Trophoblast cell (in vitro differentiated cells and primary cell): ENCODE measurements around the gene AR.

ENCODE experiments used
- DNase-seq, 2 donors: peaks; one replicate each; pipeline ENCODE4 v3.0.0-alpha.2; 2016
- H2AFZ ChIP-seq: 2 replicates; pipeline ENCODE4 v1.6.1; 2013; ENCODE audit warnings: low read length, moderate library complexity, mild to moderate bottlenecking; ENCODE audit not compliant: insufficient read depth, poor library complexity
- H2AK5ac ChIP-seq: 2 replicates; pipeline ENCODE4 v1.6.1; 2013; ENCODE audit warnings: mild to moderate bottlenecking, low read length
- H2BK120ac ChIP-seq: 2 replicates; pipeline ENCODE4 v1.6.1; 2013; ENCODE audit warnings: low read length, mild to moderate bottlenecking, moderate library complexity; ENCODE audit not compliant: insufficient read depth, poor library complexity
- H2BK12ac ChIP-seq: 2 replicates; pipeline ENCODE4 v1.6.1; 2013; ENCODE audit warnings: mild to moderate bottlenecking, low read length, moderate library complexity
- H2BK5ac ChIP-seq: 2 replicates; pipeline ENCODE4 v1.6.1; 2013; ENCODE audit warnings: low read length, low read depth, moderate library complexity, mild to moderate bottlenecking; ENCODE audit not compliant: poor library complexity
- H3K14ac ChIP-seq: 2 replicates; pipeline ENCODE4 v1.6.1; 2013; ENCODE audit warnings: mild to moderate bottlenecking, low read length
- H3K18ac ChIP-seq: 2 replicates; pipeline ENCODE4 v1.6.1; 2013; ENCODE audit warnings: mild to moderate bottlenecking, low read length
- H3K23ac ChIP-seq: 2 replicates; pipeline ENCODE4 v1.6.1; 2013; ENCODE audit warnings: low read length
- H3K27ac ChIP-seq: 2 replicates; pipeline ENCODE4 v1.5.1; 2013; ENCODE audit warnings: low read depth, mild to moderate bottlenecking, inconsistent platforms, low read length, moderate library complexity
- H3K27me3 ChIP-seq: 2 replicates; pipeline ENCODE4 v1.6.1; 2013; ENCODE audit warnings: inconsistent platforms, mild to moderate bottlenecking, low read length, moderate library complexity; ENCODE audit not compliant: insufficient read depth
- H3K36me3 ChIP-seq, 2 experiments: 1 replicate in 1 of 2; 2 replicates in 1 of 2; pipeline ENCODE4 v1.6.1; 2013; ENCODE audit warnings: low read length in 2 of 2, mild to moderate bottlenecking in 2 of 2, moderate library complexity in 1 of 2; ENCODE audit not compliant: insufficient read depth in 2 of 2, control insufficient read depth in 1 of 2
- H3K4ac ChIP-seq: 2 replicates; pipeline ENCODE4 v1.6.1; 2013; ENCODE audit warnings: low read depth, mild to moderate bottlenecking, low read length, moderate library complexity
- H3K4me1 ChIP-seq, 2 experiments: 1 replicate in 1 of 2; 2 replicates in 1 of 2; pipeline ENCODE4 v1.6.1; 2013; ENCODE audit warnings: low read length in 2 of 2, mild to moderate bottlenecking in 2 of 2, moderate library complexity in 1 of 2; ENCODE audit not compliant: insufficient read depth in 2 of 2, control insufficient read depth in 1 of 2
- H3K4me2 ChIP-seq: 2 replicates; pipeline ENCODE4 v1.6.1; 2013; ENCODE audit warnings: inconsistent platforms, mild to moderate bottlenecking, low read length, moderate library complexity
- H3K4me3 ChIP-seq: 2 replicates; pipeline ENCODE4 v1.5.1; 2013; ENCODE audit warnings: mild to moderate bottlenecking, low read depth, low read length, inconsistent platforms
- H3K79me1 ChIP-seq: one replicate; pipeline ENCODE4 v1.6.1; 2013; ENCODE audit warnings: low read length
- H3K79me2 ChIP-seq: 2 replicates; pipeline ENCODE4 v1.6.1; 2013; ENCODE audit warnings: low read length, mild to moderate bottlenecking; ENCODE audit not compliant: control insufficient read depth, insufficient read depth, poor library complexity
- H3K9ac ChIP-seq: 2 replicates; pipeline ENCODE4 v1.6.1; 2013; ENCODE audit warnings: mild to moderate bottlenecking, low read length
- H3K9me3 ChIP-seq: 2 replicates; pipeline ENCODE4 v1.6.1; 2013; ENCODE audit warnings: low read depth, mild to moderate bottlenecking, control low read depth, inconsistent platforms, low read length; ENCODE audit not compliant: insufficient read depth
- H4K12ac ChIP-seq: 2 replicates; pipeline ENCODE4 v1.6.1; 2013; ENCODE audit warnings: low read depth, mild to moderate bottlenecking, low read length, moderate library complexity
- H4K8ac ChIP-seq: 2 replicates; pipeline ENCODE4 v1.6.1; 2013; ENCODE audit warnings: low read depth, mild to moderate bottlenecking, low read length, moderate library complexity
- H4K91ac ChIP-seq: one replicate; pipeline ENCODE4 v1.6.1; 2013; ENCODE audit warnings: low read depth, mild to moderate bottlenecking, low read length, moderate library complexity
- WGBS: extraction: QIAGEN DNeasy Blood & Tissue Kit; methylation state at CpG from one replicate; pipeline ENCODE4 v1.1.7; 2013; ENCODE audit warnings: missing lambda C conversion rate; ENCODE audit not compliant: insufficient read length, insufficient coverage; ENCODE audit errors: extremely low coverage; 5-methylcytosine and 5-hydroxymethylcytosine counted together

Gene AR

DNA sequence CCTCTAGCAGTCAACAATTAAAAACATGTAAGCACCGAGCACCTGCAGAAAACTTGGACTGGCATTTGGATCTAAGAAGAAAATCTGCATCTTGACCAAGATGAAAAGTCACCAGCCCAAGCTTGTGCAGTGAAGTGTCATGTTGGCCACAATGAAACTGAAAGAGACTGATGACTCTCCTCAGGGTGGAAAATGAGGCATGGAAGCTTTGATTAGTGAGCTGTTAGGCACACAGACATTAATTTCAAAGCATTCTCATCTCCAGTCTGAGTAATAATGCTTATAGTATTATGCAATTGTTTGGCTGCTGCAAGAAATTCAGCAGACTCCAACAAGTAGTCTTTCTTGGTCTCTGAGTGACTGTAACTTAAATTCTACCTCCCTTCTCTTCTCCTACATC lies 150.1 kb downstream of the AR start:
- H2AFZ ChIP-seq, result no peak overlapping the region
- no peak overlapping the region for H2AK5ac ChIP-seq
- no peaks in the 10 kb centered on the region for H3K27me3 ChIP-seq
- H3K23ac ChIP-seq, result no peak overlapping the region
- H3K27ac ChIP-seq, result no peak overlapping the region
- no peak overlapping the region for H4K91ac ChIP-seq
- no peak overlapping the region for H3K4ac ChIP-seq
- no peaks in the 10 kb centered on the region for H3K79me2 ChIP-seq
- no peak overlapping the region for H2BK12ac ChIP-seq
- H2BK5ac ChIP-seq, result no peak overlapping the region
- no peak overlapping the region for H3K4me3 ChIP-seq
- H3K18ac ChIP-seq, result no peak overlapping the region
- no peaks in the 10 kb centered on the region for H3K79me1 ChIP-seq
- no CpG with 5 or more reads among the region's 1 CpG for WGBS
- H3K14ac ChIP-seq, result no peak overlapping the region
- no peaks in the 10 kb centered on the region for H3K9me3 ChIP-seq
- H3K4me1 ChIP-seq, result no peaks in the 10 kb centered on the region
- no peak overlapping the region for H2BK120ac ChIP-seq
- H3K36me3 ChIP-seq, result no peaks in the 10 kb centered on the region
- no peak overlapping the region for H3K4me2 ChIP-seq
- no peak overlapping the region for H4K8ac ChIP-seq
- H3K9ac ChIP-seq, result no peak overlapping the region
- no peak overlapping the region for H4K12ac ChIP-seq
- DNase-seq, result no peak

DNA sequence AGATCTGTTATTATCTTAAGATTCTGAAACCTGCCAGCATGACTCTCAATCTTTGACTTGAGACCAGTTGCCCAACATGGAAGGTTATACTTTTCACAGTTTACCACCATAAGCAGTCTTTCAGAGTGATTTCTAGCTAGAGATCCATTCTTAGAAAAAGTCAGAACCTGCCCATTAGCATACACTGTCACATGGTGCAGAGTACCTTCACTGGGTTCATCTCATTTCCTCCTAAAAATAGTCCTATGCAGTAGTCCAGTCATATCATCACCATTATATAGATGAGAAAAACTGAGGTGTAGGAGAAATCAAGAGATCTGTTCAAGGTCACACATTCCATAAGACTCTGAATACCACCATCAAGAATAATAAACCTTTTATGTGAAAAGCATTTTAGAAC lies 153.6 kb downstream of the AR start:
- Histone ChIP-seq H3K4me1 (no peaks in the 10 kb centered on the region), H4K91ac (no peak overlapping the region), H3K4me2 (no peak overlapping the region), H4K8ac (no peak overlapping the region), H3K9ac (no peak overlapping the region), H2AFZ (no peak overlapping the region), H3K4me3 (no peak overlapping the region), H4K12ac (no peak overlapping the region), H3K23ac (no peak overlapping the region), H2BK12ac (no peak overlapping the region), H3K79me2 (no peaks in the 10 kb centered on the region), H3K4ac (no peak overlapping the region), H3K14ac (no peak overlapping the region), H3K79me1 (no peaks in the 10 kb centered on the region), H3K27me3 (no peaks in the 10 kb centered on the region), H3K18ac (no peak overlapping the region), H3K9me3 (no peaks in the 10 kb centered on the region), H2AK5ac (no peak overlapping the region), H2BK120ac (no peak overlapping the region), H3K36me3 (no peaks in the 10 kb centered on the region), H2BK5ac (no peak overlapping the region), H3K27ac (no peak overlapping the region)
- no peak for DNase-seq

DNA sequence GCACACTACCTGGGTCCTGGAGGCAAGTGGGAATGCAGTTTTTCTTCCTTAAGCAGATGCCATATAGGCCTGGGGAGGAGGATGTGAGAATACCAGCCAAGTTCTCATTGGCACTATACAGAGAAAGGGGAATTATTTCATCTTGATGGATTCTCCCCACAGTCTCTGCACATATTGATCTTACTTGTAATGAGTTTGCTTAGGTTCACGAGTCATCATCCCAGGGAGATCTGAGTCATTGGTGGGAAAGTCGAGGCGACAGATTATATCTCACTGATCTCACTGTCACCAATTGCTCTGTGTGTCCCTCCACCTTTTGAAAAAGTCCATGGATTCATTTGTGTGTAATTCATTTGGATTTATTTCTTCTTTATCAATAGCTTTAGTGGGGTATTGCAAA lies 156.8 kb downstream of the AR start:
- no CpG with 5 or more reads among the region's 3 CpGs for WGBS
- H3K79me1 ChIP-seq, result no peaks in the 10 kb centered on the region
- H2BK12ac ChIP-seq, result no peak overlapping the region
- no peaks in the 10 kb centered on the region for H3K36me3 ChIP-seq
- H3K18ac ChIP-seq, result no peak overlapping the region
- H3K4me1 ChIP-seq, result no peaks in the 10 kb centered on the region
- no peak overlapping the region for H2BK5ac ChIP-seq
- no peak overlapping the region for H4K12ac ChIP-seq
- H2BK120ac ChIP-seq, result no peak overlapping the region
- no peak overlapping the region for H4K8ac ChIP-seq
- H3K27me3 ChIP-seq, result no peaks in the 10 kb centered on the region
- DNase-seq, result no peak
- H3K4me2 ChIP-seq, result no peak overlapping the region
- H2AFZ ChIP-seq, result no peak overlapping the region
- no peak overlapping the region for H3K14ac ChIP-seq
- H3K9ac ChIP-seq, result no peak overlapping the region
- no peaks in the 10 kb centered on the region for H3K9me3 ChIP-seq
- H3K23ac ChIP-seq, result no peak overlapping the region
- no peaks in the 10 kb centered on the region for H3K79me2 ChIP-seq
- H4K91ac ChIP-seq, result no peak overlapping the region
- H3K27ac ChIP-seq, result no peak overlapping the region
- H3K4me3 ChIP-seq, result no peak overlapping the region
- H3K4ac ChIP-seq, result no peak overlapping the region
- no peak overlapping the region for H2AK5ac ChIP-seq

DNA sequence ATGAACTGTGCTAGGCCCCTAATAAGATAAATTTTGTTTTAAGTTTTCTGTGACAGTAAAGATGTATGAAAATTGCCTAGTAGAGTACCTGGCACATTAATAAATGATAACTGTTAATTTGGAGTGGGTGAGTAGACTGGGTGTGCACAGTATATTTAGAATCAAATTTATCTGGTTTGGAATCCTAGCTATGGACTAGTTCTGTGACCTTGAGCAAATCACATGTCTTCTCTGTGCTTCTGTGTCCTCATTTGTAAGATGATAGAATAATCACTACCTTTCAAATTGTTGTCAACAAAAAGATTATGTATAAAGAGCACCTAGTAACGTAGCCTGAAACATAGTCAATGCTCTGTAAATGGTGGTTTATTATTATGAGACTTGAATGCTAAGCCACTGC lies 170.2 kb downstream of the AR start:
- H3K27me3 ChIP-seq, result no peaks in the 10 kb centered on the region
- H3K23ac ChIP-seq, result no peak overlapping the region
- H3K14ac ChIP-seq, result no peak overlapping the region
- H3K79me2 ChIP-seq, result no peaks in the 10 kb centered on the region
- H2BK120ac ChIP-seq, result no peak overlapping the region
- no peaks in the 10 kb centered on the region for H3K36me3 ChIP-seq
- H3K4me2 ChIP-seq, result no peak overlapping the region
- H2BK12ac ChIP-seq, result no peak overlapping the region
- no peak overlapping the region for H3K4me3 ChIP-seq
- DNase-seq, result no peak
- no peak overlapping the region for H2BK5ac ChIP-seq
- H2AK5ac ChIP-seq, result no peak overlapping the region
- no peak overlapping the region for H4K91ac ChIP-seq
- no peak overlapping the region for H3K27ac ChIP-seq
- H3K9ac ChIP-seq, result no peak overlapping the region
- H3K4ac ChIP-seq, result no peak overlapping the region
- H4K8ac ChIP-seq, result no peak overlapping the region
- no peaks in the 10 kb centered on the region for H3K79me1 ChIP-seq
- H3K4me1 ChIP-seq, result no peaks in the 10 kb centered on the region
- H2AFZ ChIP-seq, result no peak overlapping the region
- no peak overlapping the region for H4K12ac ChIP-seq
- no peak overlapping the region for H3K18ac ChIP-seq
- H3K9me3 ChIP-seq, result no peaks in the 10 kb centered on the region
- WGBS, result no CpG with 5 or more reads among the region's 1 CpG

DNA sequence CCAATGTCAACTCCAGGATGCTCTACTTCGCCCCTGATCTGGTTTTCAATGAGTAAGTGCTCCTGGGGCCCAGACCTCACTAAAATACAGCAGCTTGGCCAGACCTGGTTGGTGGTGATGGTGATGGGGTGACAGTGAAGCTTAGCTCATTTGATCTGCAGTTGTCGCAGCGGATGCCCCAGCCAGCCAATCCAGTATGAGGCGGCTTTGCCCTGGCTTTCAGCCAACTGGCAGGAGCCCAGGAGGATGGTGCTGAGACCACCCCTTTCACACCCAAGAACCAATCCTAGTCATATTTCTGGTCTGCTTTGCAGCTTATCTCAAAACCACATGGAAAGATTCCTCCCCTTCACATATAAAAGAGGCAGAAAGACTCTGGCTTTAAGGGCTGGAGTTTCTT lies 173.8 kb downstream of the AR start:
- Histone ChIP-seq H3K79me2 (no peaks in the 10 kb centered on the region), H3K18ac (no peak overlapping the region), H3K4me2 (no peak overlapping the region), H3K4me3 (no peak overlapping the region), H3K79me1 (no peaks in the 10 kb centered on the region), H2BK12ac (no peak overlapping the region), H3K27ac (no peak overlapping the region), H3K14ac (no peak overlapping the region), H2BK5ac (no peak overlapping the region), H3K9me3 (no peaks in the 10 kb centered on the region), H3K36me3 (no peaks in the 10 kb centered on the region), H3K4ac (no peak overlapping the region), H3K23ac (no peak overlapping the region), H3K4me1 (no peaks in the 10 kb centered on the region), H2AK5ac (no peak overlapping the region), H2AFZ (no peak overlapping the region), H4K12ac (no peak overlapping the region), H4K91ac (no peak overlapping the region), H3K9ac (no peak overlapping the region), H2BK120ac (no peak overlapping the region), H4K8ac (no peak overlapping the region), H3K27me3 (no peaks in the 10 kb centered on the region)
- no peak for DNase-seq
- no CpG with 5 or more reads among the region's 4 CpGs for WGBS
